ENCODE measurements around the gene PCDH11Y.
"Not testable (repeated sequence)": the region's sequence is repeated elsewhere in the genome, so short reads cannot be mapped to it uniquely, and the experiment has no call there.

Gene PCDH11Y, protein sequence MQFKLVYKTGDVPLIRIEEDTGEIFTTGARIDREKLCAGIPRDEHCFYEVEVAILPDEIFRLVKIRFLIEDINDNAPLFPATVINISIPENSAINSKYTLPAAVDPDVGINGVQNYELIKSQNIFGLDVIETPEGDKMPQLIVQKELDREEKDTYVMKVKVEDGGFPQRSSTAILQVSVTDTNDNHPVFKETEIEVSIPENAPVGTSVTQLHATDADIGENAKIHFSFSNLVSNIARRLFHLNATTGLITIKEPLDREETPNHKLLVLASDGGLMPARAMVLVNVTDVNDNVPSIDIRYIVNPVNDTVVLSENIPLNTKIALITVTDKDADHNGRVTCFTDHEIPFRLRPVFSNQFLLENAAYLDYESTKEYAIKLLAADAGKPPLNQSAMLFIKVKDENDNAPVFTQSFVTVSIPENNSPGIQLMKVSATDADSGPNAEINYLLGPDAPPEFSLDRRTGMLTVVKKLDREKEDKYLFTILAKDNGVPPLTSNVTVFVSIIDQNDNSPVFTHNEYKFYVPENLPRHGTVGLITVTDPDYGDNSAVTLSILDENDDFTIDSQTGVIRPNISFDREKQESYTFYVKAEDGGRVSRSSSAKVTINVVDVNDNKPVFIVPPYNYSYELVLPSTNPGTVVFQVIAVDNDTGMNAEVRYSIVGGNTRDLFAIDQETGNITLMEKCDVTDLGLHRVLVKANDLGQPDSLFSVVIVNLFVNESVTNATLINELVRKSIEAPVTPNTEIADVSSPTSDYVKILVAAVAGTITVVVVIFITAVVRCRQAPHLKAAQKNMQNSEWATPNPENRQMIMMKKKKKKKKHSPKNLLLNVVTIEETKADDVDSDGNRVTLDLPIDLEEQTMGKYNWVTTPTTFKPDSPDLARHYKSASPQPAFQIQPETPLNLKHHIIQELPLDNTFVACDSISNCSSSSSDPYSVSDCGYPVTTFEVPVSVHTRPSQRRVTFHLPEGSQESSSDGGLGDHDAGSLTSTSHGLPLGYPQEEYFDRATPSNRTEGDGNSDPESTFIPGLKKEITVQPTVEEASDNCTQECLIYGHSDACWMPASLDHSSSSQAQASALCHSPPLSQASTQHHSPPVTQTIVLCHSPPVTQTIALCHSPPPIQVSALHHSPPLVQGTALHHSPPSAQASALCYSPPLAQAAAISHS (N-terminal part only)

GRCh38 chrY:5000057-5000456 lies at the start of gene PCDH11Y:
PCDH11Y (plus strand) TSS chrY:5000296; CDS start chrY:5057100, 56,804 bp downstream.
- in situ Hi-C loops (cut with HindIII; ENCODE audit: low sequenced_read_pairs); H3K4me3 ChIP-seq (ENCODE audit: low read depth, low read length); DNase-seq (ENCODE audit: low read depth, low spot score): not testable (repeated sequence)

- in situ Hi-C loops (cut with HindIII; ENCODE audit: low sequenced_read_pairs); H3K4me3 ChIP-seq (ENCODE audit: low read depth, low read length); DNase-seq (ENCODE audit: low read depth, low spot score): not testable (repeated sequence)
These were observed 32.2 kb upstream of the PCDH11Y start for GRCh38 chrY:4967894-4968293.

GRCh38 chrY:4991743-4992400 lies 8.2 kb upstream of the PCDH11Y start:
- H3K4me3 ChIP-seq (ENCODE audit: low read depth, low read length); DNase-seq (ENCODE audit: low read depth, low spot score); in situ Hi-C loops (cut with HindIII; ENCODE audit: low sequenced_read_pairs): not testable (repeated sequence)

- DNase-seq (ENCODE audit: low read depth, low spot score); H3K4me3 ChIP-seq (ENCODE audit: low read depth, low read length); in situ Hi-C loops (cut with HindIII; ENCODE audit: low sequenced_read_pairs): not testable (repeated sequence)
These were observed 5.2 kb upstream of the PCDH11Y start for GRCh38 chrY:4994892-4995291.

DNA sequence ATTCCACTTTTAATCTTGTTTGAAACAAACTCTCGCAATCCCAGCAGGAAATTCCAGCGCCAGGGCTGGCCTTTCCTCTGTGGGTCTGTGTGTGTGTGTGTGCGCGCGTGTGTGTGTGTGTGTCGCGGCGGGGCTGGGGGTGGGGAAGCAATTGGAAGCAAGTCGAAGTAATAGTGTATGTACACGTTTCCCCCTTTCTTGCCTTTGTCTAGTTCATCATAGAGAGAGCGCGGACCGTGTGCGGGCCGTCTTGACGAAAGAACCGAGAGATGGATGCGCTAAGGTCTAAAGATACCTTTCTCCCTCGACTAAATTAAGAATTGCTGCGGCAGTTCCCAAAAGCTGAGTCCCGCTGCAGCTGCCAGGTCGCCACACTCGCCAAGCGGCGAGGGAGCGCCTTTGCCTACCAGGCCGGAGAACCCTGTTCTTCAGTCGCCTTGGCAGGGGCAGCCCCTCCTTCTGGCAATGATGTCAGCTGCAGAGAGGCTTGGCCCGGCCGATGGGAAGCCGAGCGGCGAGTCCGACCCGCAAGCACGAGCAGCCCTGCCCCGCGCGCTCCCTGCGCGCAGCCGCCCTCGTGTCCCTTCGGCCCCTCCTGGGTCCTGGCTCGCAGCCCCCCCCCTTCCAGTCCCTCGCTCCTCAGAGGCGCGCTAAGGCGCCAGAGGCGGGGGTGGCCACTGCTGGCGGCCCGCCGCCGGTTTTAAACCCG lies 2.5 kb downstream of the PCDH11Y start:
- in situ Hi-C loops (cut with HindIII; ENCODE audit: low sequenced_read_pairs); H3K4me3 ChIP-seq (ENCODE audit: low read depth, low read length); DNase-seq (ENCODE audit: low read depth, low spot score): not testable (repeated sequence)

GRCh38 chrY:5038972-5039523 lies 39.0 kb downstream of the PCDH11Y start:
- in situ Hi-C loops (cut with HindIII; ENCODE audit: low sequenced_read_pairs); H3K4me3 ChIP-seq (ENCODE audit: low read depth, low read length); DNase-seq (ENCODE audit: low read depth, low spot score): not testable (repeated sequence)

DNA sequence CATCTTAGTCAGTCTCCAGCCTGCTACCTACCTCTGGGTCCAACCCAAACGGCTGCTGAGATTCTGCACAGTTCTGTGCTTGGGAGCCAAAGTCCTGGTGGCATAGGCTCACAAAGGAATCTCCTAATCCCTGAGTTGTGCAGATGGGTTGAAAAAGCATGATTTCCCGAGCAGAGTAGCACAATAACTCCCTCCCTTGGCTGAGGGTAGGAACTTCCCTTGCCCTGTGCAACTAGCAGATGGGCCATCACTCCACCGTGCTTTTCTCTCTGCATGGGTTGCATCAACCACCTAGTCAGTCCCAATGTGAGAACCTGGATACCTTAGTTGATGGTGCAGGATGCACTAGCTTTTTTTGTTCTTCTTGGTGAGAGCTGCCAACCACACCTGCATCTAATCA lies 82.9 kb downstream of the PCDH11Y start:
- in situ Hi-C loops (cut with HindIII; ENCODE audit: low sequenced_read_pairs); DNase-seq (ENCODE audit: low read depth, low spot score); H3K4me3 ChIP-seq (ENCODE audit: low read depth, low read length): not testable (repeated sequence)

DNA sequence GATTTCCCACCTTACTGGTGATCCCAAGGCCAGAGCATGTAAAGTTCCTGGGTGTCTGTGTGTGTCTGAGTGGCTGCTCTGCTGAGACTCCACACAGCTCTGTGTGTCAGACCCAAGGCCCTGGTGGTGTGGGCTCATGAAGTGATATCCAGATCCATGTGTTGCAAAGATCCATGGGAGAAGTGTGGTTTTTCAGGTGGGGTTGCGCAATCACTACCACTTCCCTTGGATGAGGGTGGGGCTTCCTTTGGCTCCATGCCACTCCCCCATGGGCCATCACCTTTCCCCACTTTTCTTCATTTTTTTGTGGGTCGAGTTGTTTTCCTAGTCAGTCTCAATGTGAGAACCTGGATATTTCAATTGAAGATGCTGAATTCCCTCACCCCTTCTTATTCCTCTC lies 182.9 kb downstream of the PCDH11Y start:
- not testable (repeated sequence) for DNase-seq (ENCODE audit: low read depth, low spot score)

DNA sequence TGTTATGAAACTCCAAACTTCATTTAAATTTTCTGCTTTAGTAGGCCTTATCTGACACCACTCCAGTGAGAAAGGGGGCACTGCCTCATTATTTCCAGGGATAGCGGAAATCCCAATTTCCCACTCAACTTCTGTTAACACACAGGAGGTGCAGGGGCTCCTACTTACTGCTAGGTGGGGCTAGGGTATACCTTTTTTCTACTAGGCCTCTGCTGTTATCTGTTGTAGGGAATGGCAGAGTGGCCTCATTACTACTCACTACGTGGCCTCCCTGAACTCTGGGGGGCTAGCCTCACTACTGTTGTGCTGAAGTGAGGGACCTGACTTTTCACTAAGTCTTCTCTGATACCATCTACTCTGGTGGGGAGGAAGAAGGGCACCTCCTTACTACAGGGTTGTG lies 215.0 kb downstream of the PCDH11Y start:
- in situ Hi-C loops (cut with HindIII; ENCODE audit: low sequenced_read_pairs); H3K4me3 ChIP-seq (ENCODE audit: low read depth, low read length); DNase-seq (ENCODE audit: low read depth, low spot score): not testable (repeated sequence)

More for the DNA sequence above, 182.9 kb downstream of the PCDH11Y start:
- in situ Hi-C loops (cut with HindIII; ENCODE audit: low sequenced_read_pairs); H3K4me3 ChIP-seq (ENCODE audit: low read depth, low read length): not testable (repeated sequence)

GRCh38 chrY:5324931-5325330 lies 324.8 kb downstream of the PCDH11Y start:
- DNase-seq (ENCODE audit: low read depth, low spot score); in situ Hi-C loops (cut with HindIII; ENCODE audit: low sequenced_read_pairs): not testable (repeated sequence)

GRCh38 chrY:5342220-5342619 lies 342.1 kb downstream of the PCDH11Y start:
- DNase-seq (ENCODE audit: low read depth, low spot score); in situ Hi-C loops (cut with HindIII; ENCODE audit: low sequenced_read_pairs); H3K4me3 ChIP-seq (ENCODE audit: low read depth, low read length): not testable (repeated sequence)

More at GRCh38 chrY:5324931-5325330, 324.8 kb downstream of the PCDH11Y start:
- H3K4me3 ChIP-seq (ENCODE audit: low read depth, low read length): not testable (repeated sequence)

DNA sequence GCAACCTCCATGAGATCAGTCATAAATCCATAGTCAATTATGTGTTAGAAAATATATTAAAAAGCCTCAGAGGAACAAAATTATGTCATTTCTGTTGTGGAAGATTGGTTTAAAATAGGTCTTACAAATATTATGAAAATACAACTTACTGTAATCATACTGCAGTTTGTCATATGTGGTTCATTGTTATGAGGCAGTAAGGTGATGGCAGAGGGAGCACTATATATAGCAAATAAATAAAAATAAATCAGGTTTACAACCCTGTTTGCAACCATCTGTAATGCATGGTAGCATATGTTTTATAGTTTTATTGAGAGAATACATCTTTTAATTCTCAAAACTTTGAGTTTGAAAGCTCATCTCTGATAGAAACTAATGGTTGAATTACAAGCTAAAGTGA lies 543.6 kb downstream of the PCDH11Y start:
- H3K4me3 ChIP-seq (ENCODE audit: low read depth, low read length); DNase-seq (ENCODE audit: low read depth, low spot score); in situ Hi-C loops (cut with HindIII; ENCODE audit: low sequenced_read_pairs): not testable (repeated sequence)

DNA sequence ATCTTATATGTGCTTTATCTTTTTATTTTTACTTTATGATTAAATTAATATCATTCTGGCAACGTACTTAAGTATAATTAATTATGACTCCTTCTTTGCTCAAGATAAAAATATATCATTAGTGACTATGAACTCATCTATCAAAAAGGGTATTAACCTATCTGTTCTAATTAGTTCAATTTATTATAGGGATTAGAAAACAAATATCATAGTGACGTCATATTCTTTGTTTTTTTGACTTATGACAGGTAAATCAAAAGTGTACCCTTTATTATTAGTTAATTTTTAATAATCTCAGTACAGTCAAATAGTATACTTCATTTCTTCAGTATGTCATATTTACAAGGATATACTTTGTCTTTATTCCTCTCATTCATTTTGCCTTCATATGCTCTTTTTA lies 638.5 kb downstream of the PCDH11Y start:
- DNase-seq (ENCODE audit: low read depth, low spot score); in situ Hi-C loops (cut with HindIII; ENCODE audit: low sequenced_read_pairs); H3K4me3 ChIP-seq (ENCODE audit: low read depth, low read length): not testable (repeated sequence)

GRCh38 chrY:5679265-5679664 lies 679.2 kb downstream of the PCDH11Y start:
- H3K4me3 ChIP-seq (ENCODE audit: low read depth, low read length); DNase-seq (ENCODE audit: low read depth, low spot score); in situ Hi-C loops (cut with HindIII; ENCODE audit: low sequenced_read_pairs): not testable (repeated sequence)

DNA sequence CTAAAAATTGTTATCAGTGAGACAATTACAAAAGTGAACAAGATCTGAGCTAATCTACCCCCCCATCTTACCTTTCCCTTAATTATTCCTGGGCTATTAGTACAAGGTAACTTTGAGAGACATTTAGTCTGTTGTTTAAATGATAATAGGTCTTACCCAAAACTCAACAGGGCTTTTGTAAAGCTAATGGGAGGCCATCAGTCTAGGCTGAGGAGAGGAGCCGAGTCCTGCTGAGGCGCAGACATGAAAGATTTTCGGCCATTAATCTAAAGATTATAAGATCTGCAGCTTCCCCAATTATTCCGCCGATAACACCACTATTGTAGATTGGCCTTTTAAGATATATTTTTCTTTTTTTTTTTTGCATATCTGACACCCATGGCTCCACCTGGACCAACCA lies 708.6 kb downstream of the PCDH11Y start:
- in situ Hi-C loops (cut with HindIII; ENCODE audit: low sequenced_read_pairs); DNase-seq (ENCODE audit: low read depth, low spot score); H3K4me3 ChIP-seq (ENCODE audit: low read depth, low read length): not testable (repeated sequence)

All from astrocyte of the spinal cord (primary cell).